Spleen (tissue), 11 donors: Measurements from ENCODE around the gene TTLL11. TPM values are rescaled to one million over a fixed set of nuclear protein-coding genes. Genes with fewer than 3 reads are reported as not detected.

Source experiments
- DNase-seq: peaks from one replicate; pipeline ENCODE4 v3.0.0-alpha.2; 2020
- H3K27ac ChIP-seq, 8 donors: fragments of 200-600 bp; sonication (generic) in 7 of 8; 1 replicate in 4 of 8; 2 replicates in 4 of 8; pipeline versions ENCODE4 v1.5.0 to v1.8.0; 2016 to 2021; ENCODE audit warnings: inconsistent platforms in 4 of 8, mild to moderate bottlenecking in 4 of 8, moderate library complexity in 1 of 8
- H3K27me3 ChIP-seq, 7 donors: fragments of 200-600 bp; sonication (generic) in 6 of 7; replicated peaks in 1 of 7; 1 replicate in 4 of 7; 2 replicates in 3 of 7; pipeline versions ENCODE4 v1.5.0 to v1.8.0; 2016 to 2021; ENCODE audit warnings: inconsistent platforms in 3 of 7, mild to moderate bottlenecking in 1 of 7
- H3K36me3 ChIP-seq, 6 donors: fragments of 200-600 bp; sonication (generic) in 5 of 6; 1 replicate in 4 of 6; 2 replicates in 2 of 6; pipeline versions ENCODE4 v1.5.0 to v1.8.0; 2016 to 2021; ENCODE audit warnings: inconsistent platforms in 2 of 6
- H3K4me1 ChIP-seq, 6 donors: fragments of 200-600 bp; sonication (generic) in 5 of 6; 1 replicate in 3 of 6; 2 replicates in 3 of 6; pipeline versions ENCODE4 v1.5.0 to v1.8.0; 2016 to 2021; ENCODE audit warnings: inconsistent platforms in 3 of 6
- H3K4me3 ChIP-seq, 8 donors: fragments of 200-600 bp; sonication (generic) in 7 of 8; 1 replicate in 4 of 8; 2 replicates in 4 of 8; pipeline versions ENCODE4 v1.5.0 to v1.8.0; 2016 to 2021; ENCODE audit warnings: inconsistent platforms in 4 of 8, mild to moderate bottlenecking in 4 of 8, moderate library complexity in 2 of 8
- H3K9me3 ChIP-seq, 8 donors: fragments of 200-600 bp; sonication (generic) in 7 of 8; 1 replicate in 4 of 8; 2 replicates in 4 of 8; pipeline versions ENCODE4 v1.5.0 to v1.8.0; 2016 to 2021; ENCODE audit warnings: inconsistent platforms in 4 of 8
- POLR2A ChIP-seq, 3 donors: fragments of 450-650 bp; IDR thresholded peaks; one replicate each; pipeline ENCODE4 v1.5.1; 2017; ENCODE audit warnings: antibody characterized with exemption in 3 of 3, mild to moderate bottlenecking in 1 of 3
- POLR2AphosphoS5 ChIP-seq, 3 donors: sonication (generic); formaldehyde crosslinking; IDR thresholded peaks; one replicate each; pipeline ENCODE4 v1.5.1; 2017; ENCODE audit warnings: antibody characterized with exemption in 3 of 3
- WGBS, 5 donors: extraction: QIAGEN DNeasy Blood & Tissue Kit in 3 of 5; methylation state at CpG; one replicate each; pipeline versions ENCODE4 v1.1.5 to v1.1.7; 2013 to 2018; 5-methylcytosine and 5-hydroxymethylcytosine counted together
- intact Hi-C: fragments of 100-400 bp; cut with DNase I; formaldehyde crosslinking; loops from one replicate; pipeline ENCODE4 v1.15.0; 2023; ENCODE audit warnings: low total_unique reads
- polyA plus RNA-seq, 3 donors: library from polyadenylated mRNA; stranded (reverse); fragments of 200-250 nt; gene quantifications; one replicate each; pipeline ENCODE4 v1.2.1, GENCODE V29; 2013
- total RNA-seq, 7 donors: library from RNA; depleted of rRNA in 3 of 7; stranded (reverse); fragments of >200 nt in 3 of 7; fragmentation: NEBNext Ultra II Directional in 4 of 7; extraction: Animal tissue kit (Norgen Biotek cat#: 25700) in 4 of 7; gene quantifications; one replicate each; pipeline versions ENCODE4 v1.1.0 to v1.2.1, GENCODE V29; 2016 to 2021
- TF ChIP-seq, protein P1 (sequence below), 11 experiments: fragments of 200-600 bp in 7 of 11; fragments of 450-650 bp in 4 of 11; sonication (generic) in 4 of 11; IDR thresholded peaks in 8 of 11; conservative IDR thresholded peaks in 3 of 11; 1 replicate in 7 of 11; 2 replicates in 4 of 11; pipeline versions ENCODE4 v1.4.0 to v1.8.0; 2016 to 2021; ENCODE audit warnings: antibody characterized with exemption in 11 of 11, inconsistent platforms in 4 of 11, mild to moderate bottlenecking in 1 of 11
- donor health status: healthy with polysubstance abuse.
- donor health status: DM: no; HTN: no; CAD: no; lungs with moderate emphysema.
- donor health status: DM: no; HTN: no; CAD: no.
- donor health status: Bipolar disorder and iron deficiency.
- donor health status: healthy.
- donor health status: DM: no; HTN: no; CAD: no.
- donor health status: DM: yes; HTN: yes; CAD: no.

The TTLL11 gene
- total and polyA plus RNA-seq, 10 donors = 1.6 to 12.8 (median 7.3) TPM

DNA sequence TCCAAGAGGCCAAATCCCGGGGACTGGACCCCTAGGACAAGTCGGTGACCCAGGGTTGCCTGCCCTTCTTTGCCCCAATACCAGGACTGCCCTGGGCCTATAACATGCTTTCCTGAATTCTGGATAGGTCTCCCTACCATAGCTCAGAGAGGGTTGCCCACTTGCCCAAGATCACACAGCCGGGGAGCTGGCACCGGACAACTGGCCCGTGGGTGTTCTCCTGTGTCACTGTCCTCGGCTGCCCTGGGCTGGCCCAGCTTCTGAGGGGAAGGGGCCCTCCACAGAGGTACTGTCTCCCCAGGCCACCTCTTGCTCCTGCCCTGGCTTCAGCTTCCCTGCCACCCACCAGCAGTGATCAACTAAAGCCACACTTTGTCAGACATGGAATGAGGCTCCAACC, 28.8 kb upstream of the TTLL11 start:
- no peak for TF ChIP-seq POLR2AphosphoS5 (IDR thresholded peaks at IDR 0.05)
- TF ChIP-seq POLR2A (IDR thresholded peaks at IDR 0.05) = no peak
- TF ChIP-seq, protein P1, sequence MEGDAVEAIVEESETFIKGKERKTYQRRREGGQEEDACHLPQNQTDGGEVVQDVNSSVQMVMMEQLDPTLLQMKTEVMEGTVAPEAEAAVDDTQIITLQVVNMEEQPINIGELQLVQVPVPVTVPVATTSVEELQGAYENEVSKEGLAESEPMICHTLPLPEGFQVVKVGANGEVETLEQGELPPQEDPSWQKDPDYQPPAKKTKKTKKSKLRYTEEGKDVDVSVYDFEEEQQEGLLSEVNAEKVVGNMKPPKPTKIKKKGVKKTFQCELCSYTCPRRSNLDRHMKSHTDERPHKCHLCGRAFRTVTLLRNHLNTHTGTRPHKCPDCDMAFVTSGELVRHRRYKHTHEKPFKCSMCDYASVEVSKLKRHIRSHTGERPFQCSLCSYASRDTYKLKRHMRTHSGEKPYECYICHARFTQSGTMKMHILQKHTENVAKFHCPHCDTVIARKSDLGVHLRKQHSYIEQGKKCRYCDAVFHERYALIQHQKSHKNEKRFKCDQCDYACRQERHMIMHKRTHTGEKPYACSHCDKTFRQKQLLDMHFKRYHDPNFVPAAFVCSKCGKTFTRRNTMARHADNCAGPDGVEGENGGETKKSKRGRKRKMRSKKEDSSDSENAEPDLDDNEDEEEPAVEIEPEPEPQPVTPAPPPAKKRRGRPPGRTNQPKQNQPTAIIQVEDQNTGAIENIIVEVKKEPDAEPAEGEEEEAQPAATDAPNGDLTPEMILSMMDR (IDR thresholded peaks at IDR 0.05 in 8 of 11, conservative IDR thresholded peaks at IDR 0.05 in 3 of 11) = no peak
- H3K27me3 ChIP-seq = peaks cover 0 to 39% (median 16%) of the 10 kb centered on the region in 7 donors
- H3K36me3 ChIP-seq = no peaks in the 10 kb centered on the region
- no peak overlapping the region for H3K4me3 ChIP-seq
- WGBS, 5 donors = 82 to 95% (median 89%) methylated on average over 2 to 6 of the region's 6 CpGs
- DNase-seq = no peak
- H3K27ac ChIP-seq = no peak overlapping the region
- intact Hi-C loops = loop anchor here (2.0 to 10.0 kb wide), 3 partner anchors 23 to 693 kb away; no protein-coding TSS in a partner anchor
- H3K9me3 ChIP-seq = peaks cover 0 to 6% (median 0%) of the 10 kb centered on the region in 8 donors
- H3K4me1 ChIP-seq = peaks cover 8 to 29% (median 26%) of the 10 kb centered on the region in 6 donors

DNA sequence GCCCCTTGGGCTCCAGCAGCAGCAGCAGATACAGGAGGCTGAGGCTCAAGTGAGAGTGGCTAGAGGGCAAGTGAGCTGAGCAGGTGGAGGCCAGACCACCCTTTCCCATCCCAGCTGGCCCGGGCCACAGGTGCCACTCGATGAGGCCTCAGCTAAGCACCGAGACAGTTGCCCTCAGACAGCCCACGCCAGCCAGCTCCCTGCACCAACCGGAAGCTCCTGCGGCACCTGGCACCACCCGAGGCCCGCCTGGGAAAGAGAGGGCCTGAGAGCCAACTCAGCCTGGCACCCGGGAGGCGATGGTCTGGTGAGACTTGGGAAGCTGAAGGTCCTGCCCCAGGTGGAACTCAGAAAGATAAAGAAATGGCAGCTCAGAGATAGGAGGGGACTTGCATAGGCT, 28.3 kb upstream of the TTLL11 start:
- Histone ChIP-seq H3K4me3 (no peak overlapping the region), H3K27me3 (peaks cover 0 to 33% (median 11%) of the 10 kb centered on the region in 7 donors), H3K36me3 (no peaks in the 10 kb centered on the region), H3K9me3 (peaks cover 0 to 6% (median 0%) of the 10 kb centered on the region in 8 donors), H3K27ac (no peak overlapping the region), H3K4me1 (peaks cover 3 to 29% (median 21%) of the 10 kb centered on the region in 6 donors)
- 90 to 97% (median 94%) methylated on average over 5 to 10 of the region's 10 CpGs for WGBS, 5 donors
- TF ChIP-seq, protein P1 (IDR thresholded peaks at IDR 0.05 in 8 of 11, conservative IDR thresholded peaks at IDR 0.05 in 3 of 11) = no peak
- no peak for TF ChIP-seq POLR2A (IDR thresholded peaks at IDR 0.05)
- TF ChIP-seq POLR2AphosphoS5 (IDR thresholded peaks at IDR 0.05) = no peak
- DNase-seq = no peak
- intact Hi-C loops = loop anchor here (10.0 kb wide), 2 partner anchors 333 to 693 kb away; no protein-coding TSS in a partner anchor

DNA sequence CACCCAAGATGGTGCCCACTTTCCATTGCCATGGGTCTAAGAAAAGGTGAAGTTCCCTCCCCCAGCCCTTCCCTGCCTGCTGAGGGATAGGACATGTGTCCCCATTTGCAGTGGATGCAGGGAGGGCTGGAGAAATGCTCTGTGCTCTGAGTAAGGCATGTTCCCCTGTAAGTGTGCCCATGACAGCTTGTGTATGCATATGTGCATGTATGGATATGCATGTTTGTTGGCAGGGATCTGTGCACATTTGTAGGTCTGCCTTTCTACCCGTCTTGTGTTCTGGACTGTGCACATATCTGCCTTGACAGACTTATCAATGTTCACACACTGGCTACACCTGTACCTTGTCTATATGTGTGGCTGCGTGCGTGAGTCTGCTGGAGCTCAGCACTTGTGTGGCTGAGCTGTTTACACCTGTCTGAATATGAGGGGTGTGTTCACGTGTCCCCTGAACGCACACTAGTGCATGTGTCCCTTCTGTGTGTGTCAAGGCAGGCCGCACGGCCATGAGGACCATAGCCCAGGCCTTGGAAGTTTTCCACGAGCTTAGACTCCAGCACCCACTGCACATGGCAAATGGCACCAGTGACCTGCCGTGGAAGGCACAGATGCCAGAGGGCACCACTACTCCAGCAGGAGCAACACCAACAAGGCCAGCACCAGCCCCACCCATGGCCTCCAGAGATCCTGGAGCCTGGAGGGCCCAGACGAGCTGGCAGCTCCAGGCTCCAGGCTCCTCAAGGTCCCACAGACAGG, 27.4 kb upstream of the TTLL11 start:
- no peak overlapping the region for H3K4me3 ChIP-seq
- H3K27me3 ChIP-seq = peaks cover 0 to 28% (median 2%) of the 10 kb centered on the region in 7 donors
- DNase-seq = no peak
- H3K9me3 ChIP-seq = peaks cover 0 to 6% (median 0%) of the 10 kb centered on the region in 8 donors
- intact Hi-C loops = loop anchor here (10.0 kb wide), 2 partner anchors 334 to 694 kb away; no protein-coding TSS in a partner anchor
- H3K36me3 ChIP-seq = no peaks in the 10 kb centered on the region
- peaks cover 0 to 29% (median 13%) of the 10 kb centered on the region in 6 donors for H3K4me1 ChIP-seq
- 40 to 86% (median 78%) methylated on average over 2 to 10 of the region's 10 CpGs for WGBS, 5 donors
- no peak for TF ChIP-seq POLR2A (IDR thresholded peaks at IDR 0.05)
- TF ChIP-seq, protein P1 (IDR thresholded peaks at IDR 0.05 in 8 of 11, conservative IDR thresholded peaks at IDR 0.05 in 3 of 11) = no peak
- TF ChIP-seq POLR2AphosphoS5 (IDR thresholded peaks at IDR 0.05) = no peak
- H3K27ac ChIP-seq = no peak overlapping the region

DNA sequence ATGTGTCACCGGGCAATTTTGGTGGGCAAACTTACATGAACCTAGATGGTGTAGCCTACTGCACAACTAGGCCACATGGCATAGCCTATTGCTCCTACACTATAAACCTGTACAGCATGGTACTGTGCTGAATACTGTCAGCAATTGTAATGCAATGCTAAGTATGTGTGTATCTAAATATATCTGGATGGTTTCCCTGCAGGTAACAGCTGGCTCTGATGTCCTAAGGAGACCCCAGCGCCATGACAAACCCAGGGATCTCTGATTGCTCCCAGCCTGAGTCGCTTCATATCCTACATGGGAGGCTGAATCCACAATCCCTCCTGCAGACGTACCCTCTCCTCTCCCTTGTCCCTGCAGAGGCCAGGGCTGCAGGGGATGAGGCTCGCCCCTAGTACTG, 26.6 kb upstream of the TTLL11 start:
- intact Hi-C loops = loop anchor here (10.0 kb wide), 2 partner anchors 335 to 695 kb away; no protein-coding TSS in a partner anchor
- 92 to 94% (median 93%) methylated on average over 4 to 5 of the region's 5 CpGs for WGBS, 5 donors
- TF ChIP-seq POLR2AphosphoS5 (IDR thresholded peaks at IDR 0.05) = no peak
- TF ChIP-seq, protein P1 (IDR thresholded peaks at IDR 0.05 in 8 of 11, conservative IDR thresholded peaks at IDR 0.05 in 3 of 11) = no peak
- TF ChIP-seq POLR2A (IDR thresholded peaks at IDR 0.05) = no peak
- H3K4me3 ChIP-seq = no peak overlapping the region
- H3K9me3 ChIP-seq = peaks cover 0 to 6% (median 0%) of the 10 kb centered on the region in 8 donors
- peaks cover 0 to 28% (median 7%) of the 10 kb centered on the region in 6 donors for H3K4me1 ChIP-seq
- DNase-seq = no peak
- H3K27ac ChIP-seq = no peak overlapping the region
- peaks cover 0 to 24% (median 0%) of the 10 kb centered on the region in 7 donors for H3K27me3 ChIP-seq
- H3K36me3 ChIP-seq = no peaks in the 10 kb centered on the region
